ENCODE data around the gene PPM1H. TPM values are rescaled to one million over a fixed set of nuclear protein-coding genes. Genes with fewer than 3 reads are reported as not detected.
A peak's percentile ranks its signal among the peaks of the same experiment; 100 is the strongest.

PPM1H gene
- total RNA-seq, 6 experiments from 2014 or later: 7.0 to 20.9 (median 8.4) TPM

- TF ChIP-seq CTCF (IDR thresholded peaks at IDR 0.05): no peak
- no peak for DNase-seq
- peaks cover 5% of the 10 kb centered on the region; the same call in 1 of the 2 replicates for H3K4me1 Mint-ChIP-seq (ENCODE audit: low read depth)
- H3K27ac Mint-ChIP-seq: no peak overlapping the region
- H3K9me3 Mint-ChIP-seq: no peaks in the 10 kb centered on the region
- H3K4me3 Mint-ChIP-seq: no peak overlapping the region
- H3K27me3 Mint-ChIP-seq (ENCODE audit: insufficient read depth): no peaks in the 10 kb centered on the region; the same call in 1 of the 2 replicates
- no peaks in the 10 kb centered on the region for H3K36me3 Mint-ChIP-seq (ENCODE audit: low read depth)
Measured at GRCh38 chr12:62806244-62806836, 128.6 kb downstream of the PPM1H start.

GRCh38 chr12:62805517-62805916, 129.4 kb downstream of the PPM1H start:
- DNase-seq: no peak
- Mint-ChIP-seq H3K27ac (no peak overlapping the region), H3K36me3 (ENCODE audit: low read depth) (no peaks in the 10 kb centered on the region), H3K4me1 (ENCODE audit: low read depth) (peaks cover 12% of the 10 kb centered on the region), H3K27me3 (ENCODE audit: insufficient read depth) (no peaks in the 10 kb centered on the region; the same call in 1 of the 2 replicates), H3K9me3 (no peaks in the 10 kb centered on the region), H3K4me3 (no peak overlapping the region)
- TF ChIP-seq CTCF (IDR thresholded peaks at IDR 0.05): no peak

- H3K9me3 Mint-ChIP-seq: no peaks in the 10 kb centered on the region
- no peak; the same call in 1 of the 2 replicates for TF ChIP-seq CTCF (IDR thresholded peaks at IDR 0.05)
- H3K4me1 Mint-ChIP-seq (ENCODE audit: low read depth): peaks cover 26% of the 10 kb centered on the region
- peaks cover 1% of the 10 kb centered on the region for H3K27me3 Mint-ChIP-seq (ENCODE audit: insufficient read depth)
- DNase-seq: no peak
- H3K4me3 Mint-ChIP-seq: no peak overlapping the region
- no peaks in the 10 kb centered on the region for H3K36me3 Mint-ChIP-seq (ENCODE audit: low read depth)
- no peak overlapping the region for H3K27ac Mint-ChIP-seq
Measured at GRCh38 chr12:62803756-62804155, 131.2 kb downstream of the PPM1H start.

- peak; percentile 49 for DNase-seq
- Mint-ChIP-seq H3K9me3 (no peaks in the 10 kb centered on the region), H3K4me1 (ENCODE audit: low read depth) (peaks cover 26% of the 10 kb centered on the region), H3K4me3 (no peak overlapping the region), H3K36me3 (ENCODE audit: low read depth) (no peaks in the 10 kb centered on the region), H3K27ac (no peak overlapping the region), H3K27me3 (ENCODE audit: insufficient read depth) (peaks cover 2% of the 10 kb centered on the region)
- no peak; the same call in 1 of the 2 replicates for TF ChIP-seq CTCF (IDR thresholded peaks at IDR 0.05)
Measured at GRCh38 chr12:62802984-62803383, 132.0 kb downstream of the PPM1H start.

GRCh38 chr12:62802321-62802720, 132.6 kb downstream of the PPM1H start:
- Mint-ChIP-seq H3K36me3 (ENCODE audit: low read depth) (no peaks in the 10 kb centered on the region), H3K4me1 (ENCODE audit: low read depth) (peaks cover 26% of the 10 kb centered on the region), H3K4me3 (no peak overlapping the region), H3K27ac (no peak overlapping the region), H3K9me3 (no peaks in the 10 kb centered on the region), H3K27me3 (ENCODE audit: insufficient read depth) (peaks cover 2% of the 10 kb centered on the region)
- TF ChIP-seq CTCF (IDR thresholded peaks at IDR 0.05): no peak
- no peak for DNase-seq

All from HFFc6 (cell line).